ENCODE data around the gene PEX16.

PEX16 gene

GRCh38 chr11:45890886-45891550 is 26.7 kb downstream of the PEX16 start:
- no peak for DNase-seq (ENCODE audit: low read depth)
- H3K4me3 ChIP-seq (ENCODE audit: low read depth, low read length): no peak overlapping the region
- no peak for TF ChIP-seq CTCF (IDR thresholded peaks at IDR 0.05; ENCODE audit: low read depth, low read length, missing control alignments)

- no peak for DNase-seq (ENCODE audit: low read depth)
- TF ChIP-seq CTCF (IDR thresholded peaks at IDR 0.05; ENCODE audit: low read depth, low read length, missing control alignments): no peak
- no peak overlapping the region for H3K4me3 ChIP-seq (ENCODE audit: low read depth, low read length)
These were observed 27.7 kb downstream of the PEX16 start for GRCh38 chr11:45889966-45890365.

- no peak for DNase-seq (ENCODE audit: low read depth)
- no peak overlapping the region for H3K4me3 ChIP-seq (ENCODE audit: low read depth, low read length)
- no peak for TF ChIP-seq CTCF (IDR thresholded peaks at IDR 0.05; ENCODE audit: low read depth, low read length, missing control alignments)
These were observed 28.1 kb downstream of the PEX16 start for GRCh38 chr11:45889555-45889954.

- H3K4me3 ChIP-seq (ENCODE audit: low read depth, low read length): no peak overlapping the region
- no peak for DNase-seq (ENCODE audit: low read depth)
- no peak for TF ChIP-seq CTCF (IDR thresholded peaks at IDR 0.05; ENCODE audit: low read depth, low read length, missing control alignments)
These were observed 30.1 kb downstream of the PEX16 start for GRCh38 chr11:45887587-45887986.

GRCh38 chr11:45886816-45887520 is 30.7 kb downstream of the PEX16 start:
- H3K4me3 ChIP-seq (ENCODE audit: low read depth, low read length): no peak overlapping the region
- DNase-seq (ENCODE audit: low read depth): no peak
- TF ChIP-seq CTCF (IDR thresholded peaks at IDR 0.05; ENCODE audit: low read depth, low read length, missing control alignments): no peak

GRCh38 chr11:45885921-45886721 is 31.6 kb downstream of the PEX16 start:
- no peak for TF ChIP-seq CTCF (IDR thresholded peaks at IDR 0.05; ENCODE audit: low read depth, low read length, missing control alignments)
- H3K4me3 ChIP-seq (ENCODE audit: low read depth, low read length): peak overlapping the region; percentile 28; the same call in 1 of the 2 replicates
- DNase-seq (ENCODE audit: low read depth): no peak

Measured in GM12864 (cell line).